GM12891 (cell line): Measurements from ENCODE around the gene B3GAT2.

ENCODE experiments used
- DNase-seq: peaks from one replicate; pipeline ENCODE4 v3.0.0; 2011; ENCODE audit warnings: low spot score; ENCODE audit not compliant: insufficient read length
- FAIRE-seq: peaks from 2 replicates; lab custom pipeline; 2011; peaks lifted over from hg19 to GRCh38; lab: Jason Lieb, UNC
- PAX5 ChIP-seq: IDR thresholded peaks from 2 replicates; pipeline ENCODE4 v1.6.1; 2011; ENCODE audit warnings: low read length, moderate library complexity, mild to moderate bottlenecking; ENCODE audit not compliant: insufficient read depth, severe bottlenecking
- POLR2A ChIP-seq: IDR thresholded peaks from 2 replicates; pipeline ENCODE4 v1.6.1; 2011; ENCODE audit warnings: low read depth, low read length, control low read depth
- POLR2AphosphoS5 ChIP-seq: IDR thresholded peaks from 2 replicates; pipeline ENCODE4 v1.6.1; 2011; ENCODE audit warnings: low read depth, low read length, control low read depth
- POU2F2 ChIP-seq: IDR thresholded peaks from 2 replicates; pipeline ENCODE4 v1.6.1; 2011; ENCODE audit warnings: low read depth, mild to moderate bottlenecking, control low read depth, low read length, moderate library complexity
- SPI1 ChIP-seq: IDR thresholded peaks from 2 replicates; pipeline ENCODE4 v1.6.1; 2011; ENCODE audit warnings: low read depth, low read length, control low read depth
- TAF1 ChIP-seq: IDR thresholded peaks from 2 replicates; pipeline ENCODE4 v1.6.1; 2011; ENCODE audit warnings: low read depth, low read length, control low read depth

The B3GAT2 gene

GRCh38 chr6:70874181-70874913, 82.5 kb downstream of the B3GAT2 start:
- TF ChIP-seq POLR2A (no peak), POU2F2 (no peak), POLR2AphosphoS5 (no peak), TAF1 (no peak), SPI1 (no peak), PAX5 (no peak)
- no peak for DNase-seq
- FAIRE-seq: no peak

GRCh38 chr6:70872469-70872868, 84.4 kb downstream of the B3GAT2 start:
- FAIRE-seq: no peak
- no peak for TF ChIP-seq SPI1
- no peak for TF ChIP-seq PAX5
- TF ChIP-seq POLR2A: no peak
- TF ChIP-seq POU2F2: no peak
- no peak for TF ChIP-seq POLR2AphosphoS5
- TF ChIP-seq TAF1: no peak
- DNase-seq: no peak

- no peak for FAIRE-seq
- TF ChIP-seq SPI1 (no peak), POLR2A (no peak), POLR2AphosphoS5 (no peak), TAF1 (no peak), PAX5 (no peak), POU2F2 (no peak)
- no peak for DNase-seq
These were observed 92.5 kb downstream of the B3GAT2 start for GRCh38 chr6:70864401-70864800.

- no peak for FAIRE-seq
- TF ChIP-seq PAX5 (no peak), POLR2A (no peak), POLR2AphosphoS5 (no peak), SPI1 (no peak), POU2F2 (no peak), TAF1 (no peak)
These were observed 93.5 kb downstream of the B3GAT2 start for GRCh38 chr6:70863343-70863742.

GRCh38 chr6:70860920-70861319, 95.9 kb downstream of the B3GAT2 start:
- DNase-seq (no peak), FAIRE-seq (peak; percentile 9)
- TF ChIP-seq POLR2AphosphoS5 (no peak), SPI1 (no peak), POLR2A (no peak), POU2F2 (no peak), PAX5 (no peak), TAF1 (no peak)

More at GRCh38 chr6:70863343-70863742, 93.5 kb downstream of the B3GAT2 start:
- DNase-seq: no peak

GRCh38 chr6:70860045-70860444, 96.8 kb downstream of the B3GAT2 start:
- no peak for FAIRE-seq
- DNase-seq: no peak
- TF ChIP-seq POLR2AphosphoS5 (no peak), TAF1 (no peak), SPI1 (no peak), PAX5 (no peak), POU2F2 (no peak), POLR2A (no peak)

GRCh38 chr6:70857387-70858077, 99.3 kb downstream of the B3GAT2 start:
- peak; percentile 25 for DNase-seq

GRCh38 chr6:70852667-70853246, 104.1 kb downstream of the B3GAT2 start:
- DNase-seq: no peak
- FAIRE-seq: no peak
- TF ChIP-seq SPI1 (no peak), POLR2A (no peak), TAF1 (no peak), PAX5 (no peak), POU2F2 (no peak)

More at GRCh38 chr6:70857387-70858077, 99.3 kb downstream of the B3GAT2 start:
- no peak for TF ChIP-seq PAX5
- TF ChIP-seq POU2F2: no peak
- no peak for TF ChIP-seq POLR2A
- TF ChIP-seq TAF1: no peak
- TF ChIP-seq SPI1: peak; percentile 99
- TF ChIP-seq POLR2AphosphoS5: no peak
- FAIRE-seq: peak; percentile 94

GRCh38 chr6:70849348-70850069, 107.4 kb downstream of the B3GAT2 start:
- FAIRE-seq: no peak
- TF ChIP-seq TAF1 (no peak), POLR2AphosphoS5 (no peak), POU2F2 (no peak), PAX5 (no peak), POLR2A (no peak), SPI1 (no peak)

More at GRCh38 chr6:70849348-70850069, 107.4 kb downstream of the B3GAT2 start:
- no peak for DNase-seq
